B cell (primary cell): Measurements from ENCODE around the gene KRTAP2-4. TPM values are rescaled to one million over a fixed set of nuclear protein-coding genes. Genes with fewer than 3 reads are reported as not detected.
"Not testable (repeated sequence)": the region's sequence is repeated elsewhere in the genome, so short reads cannot be mapped to it uniquely, and the experiment has no call there.

Experiments
- ATAC-seq: fragments of 200-7000 bp; cut with Tn5 transposase; one replicate; pipeline ENCODE4 v1.10.0; 2021; ENCODE audit warnings: low read depth, mild to moderate bottlenecking, moderate number of reproducible peaks, moderate library complexity
- CTCF ChIA-PET: fragments of 350-600 bp; sonication (Branson Sonifier 250); formaldehyde crosslinking; loops from one replicate; lab custom pipeline; 2021; ENCODE audit warnings: antibody characterized with exemption, inconsistent platforms; lab: Charles Lee
- POLR2A ChIA-PET: fragments of 350-600 bp; sonication (Branson Sonifier 250); formaldehyde crosslinking; loops from one replicate; lab custom pipeline; 2021; ENCODE audit warnings: antibody characterized with exemption; lab: Charles Lee
- DNase-seq: peaks from one replicate; pipeline ENCODE4 v3.0.0; 2013
- H2AFZ ChIP-seq: 2 replicates; pipeline ENCODE4 v1.6.1; 2012; ENCODE audit warnings: mild to moderate bottlenecking, low read depth, low read length; ENCODE audit not compliant: insufficient read depth, poor library complexity, severe bottlenecking
- H3K27ac ChIP-seq, 2 donors: 1 replicate in 1 of 2; 2 replicates in 1 of 2; pipeline ENCODE4 v1.5.1; 2012 to 2013; ENCODE audit warnings: low read length in 2 of 2, mild to moderate bottlenecking in 2 of 2, moderate library complexity in 1 of 2
- H3K27me3 ChIP-seq, 4 experiments: fragments of 200-600 bp in 1 of 4; sonication (generic) in 1 of 4; replicated peaks in 1 of 4; 1 replicate in 2 of 4; 2 replicates in 2 of 4; pipeline versions ENCODE4 v1.6.1 to v1.7.0; 2013 to 2016; ENCODE audit warnings: low read length in 3 of 4, mild to moderate bottlenecking in 2 of 4, mixed read lengths in 1 of 4, moderate library complexity in 1 of 4; ENCODE audit not compliant: insufficient read depth in 4 of 4, control insufficient read depth in 3 of 4; ENCODE audit errors: control extremely low read depth in 1 of 4
- H3K36me3 ChIP-seq, 2 experiments: replicated peaks in 1 of 2; 1 replicate in 1 of 2; 2 replicates in 1 of 2; pipeline versions ENCODE4 v1.6.1 to v1.7.1; 2013; ENCODE audit warnings: low read length in 1 of 2; ENCODE audit not compliant: insufficient read depth in 2 of 2, control insufficient read depth in 1 of 2; ENCODE audit errors: control extremely low read depth in 1 of 2, extremely low read depth in 1 of 2
- H3K4me1 ChIP-seq, 2 donors: fragments of 200-600 bp in 1 of 2; sonication (generic) in 1 of 2; 1 replicate in 1 of 2; 2 replicates in 1 of 2; pipeline versions ENCODE4 v1.5.1 to v1.6.1; 2013 to 2017; ENCODE audit warnings: low read length in 2 of 2; ENCODE audit not compliant: control insufficient read depth in 2 of 2, insufficient read depth in 2 of 2
- H3K4me2 ChIP-seq: replicated peaks from 2 replicates; pipeline ENCODE3; 2012; ENCODE audit warnings: mild to moderate bottlenecking, low read depth, low read length; ENCODE audit not compliant: poor library complexity, severe bottlenecking
- H3K4me3 ChIP-seq, 5 experiments: fragments of 200-600 bp in 1 of 5; sonication (generic) in 1 of 5; 1 replicate in 3 of 5; 2 replicates in 2 of 5; pipeline versions ENCODE4 v1.5.1 to v1.7.0; 2011 to 2016; ENCODE audit warnings: low read length in 4 of 5, mild to moderate bottlenecking in 4 of 5, low read depth in 2 of 5, control low read depth in 1 of 5, moderate library complexity in 1 of 5; ENCODE audit not compliant: insufficient read depth in 1 of 5; ENCODE audit errors: control extremely low read depth in 1 of 5, extremely low read depth in 1 of 5
- H3K79me2 ChIP-seq: fragments of 200-600 bp; sonication (generic); one replicate; pipeline ENCODE4 v1.6.0; 2016; ENCODE audit warnings: low read length; ENCODE audit not compliant: control insufficient read depth, insufficient read depth
- H3K9ac ChIP-seq: fragments of 200-600 bp; sonication (generic); 2 replicates; pipeline ENCODE4 v1.6.1; 2017; ENCODE audit warnings: mild to moderate bottlenecking, low read length, moderate library complexity
- H3K9me3 ChIP-seq, 3 donors: one replicate each; pipeline versions ENCODE4 v1.6.1 to v1.7.1; 2013; ENCODE audit warnings: low read length in 2 of 3; ENCODE audit not compliant: control insufficient read depth in 2 of 3, insufficient read depth in 1 of 3; ENCODE audit errors: control extremely low read depth in 1 of 3
- H4K20me1 ChIP-seq: 2 replicates; pipeline ENCODE4 v1.6.0; 2012; ENCODE audit warnings: mild to moderate bottlenecking, low read length; ENCODE audit not compliant: insufficient read depth, control insufficient read depth, poor library complexity, severe bottlenecking
- H3K27ac Mint-ChIP-seq: one replicate; pipeline ENCODE4 v1.8.0; 2021; ENCODE audit warnings: mixed read lengths
- H3K27me3 Mint-ChIP-seq: one replicate; pipeline ENCODE4 v1.8.0; 2021; ENCODE audit warnings: mixed read lengths
- H3K4me1 Mint-ChIP-seq: one replicate; pipeline ENCODE4 v1.8.0; 2021; ENCODE audit warnings: mixed read lengths
- H3K4me3 Mint-ChIP-seq: one replicate; pipeline ENCODE4 v1.8.0; 2021; ENCODE audit warnings: mixed read lengths
- H3K9me3 Mint-ChIP-seq: one replicate; pipeline ENCODE4 v1.8.0; 2022; ENCODE audit warnings: mixed read lengths; ENCODE audit not compliant: insufficient read depth
- EZH2 ChIP-seq: IDR thresholded peaks from 2 replicates; pipeline ENCODE4 v1.6.1; 2012; ENCODE audit warnings: borderline replicate concordance, low read depth, mild to moderate bottlenecking, moderate library complexity, low read length; ENCODE audit not compliant: insufficient read depth, poor library complexity, severe bottlenecking
- WGBS: methylation state at CpG from one replicate; pipeline ENCODE4 v1.1.5; 2013; ENCODE audit warnings: missing lambda C conversion rate; ENCODE audit not compliant: insufficient coverage; 5-methylcytosine and 5-hydroxymethylcytosine counted together
- intact Hi-C: fragments of 100-400 bp; cut with micrococcal nuclease; formaldehyde crosslinking; loops from one replicate; pipeline ENCODE4 v1.10.0; 2022
- polyA plus RNA-seq: library from polyadenylated mRNA; depleted of rRNA; stranded (reverse); fragments of >200 nt; gene quantifications from 2 replicates; pipeline ENCODE4 v1.2.3, GENCODE V29; 2012
- total RNA-seq, 2 donors: library from RNA; stranded (reverse); fragments of 120-200 nt in 1 of 2; gene quantifications; 1 replicate in 1 of 2; 2 replicates in 1 of 2; pipeline versions ENCODE4 v1.2.3 to v1.2.4, GENCODE V29; 2013 to 2022
- TF ChIP-seq, protein P1 (sequence below): fragments of 200-600 bp; IDR thresholded peaks from one replicate; pipeline ENCODE4 v1.8.0; 2022; ENCODE audit warnings: antibody characterized with exemption, mild to moderate bottlenecking

Gene KRTAP2-4
- total and polyA plus RNA-seq, 2 donors (not counting 1 experiment from before 2014, with no cell fraction given), result not detected

DNA sequence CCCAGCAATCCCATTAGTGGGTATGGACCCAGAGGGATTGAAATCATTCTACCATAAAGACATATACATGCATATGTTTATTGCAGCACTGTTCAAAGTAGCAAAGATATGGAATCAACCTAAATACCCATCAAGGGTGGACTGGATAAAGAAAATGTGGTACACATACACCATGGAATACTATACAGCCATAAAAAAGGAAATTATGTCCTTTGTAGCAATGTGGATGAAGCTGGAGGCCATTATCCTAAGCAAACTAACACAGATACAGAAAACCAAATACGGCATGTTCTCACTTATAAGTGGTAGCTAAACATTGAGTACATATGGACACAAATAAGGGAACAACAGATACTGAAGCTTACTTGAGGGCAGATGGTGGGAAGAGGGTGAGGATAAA lies 8.1 kb downstream of the KRTAP2-4 start:
- Histone ChIP-seq H3K79me2 (no peaks in the 10 kb centered on the region), H3K4me2 (no peak overlapping the region), H3K4me1 (no peaks in the 10 kb centered on the region), H3K36me3 (no peaks in the 10 kb centered on the region), H2AFZ (no peak overlapping the region), H3K27me3 (peaks cover 0 to 6% (median 0%) of the 10 kb centered on the region in 4 experiments), H4K20me1 (no peaks in the 10 kb centered on the region), H3K27ac (no peak overlapping the region), H3K9me3 (peaks cover 0 to 2% (median 1%) of the 10 kb centered on the region in 3 donors), H3K9ac (no peak overlapping the region), H3K4me3 (no peak overlapping the region)
- TF ChIP-seq, protein P1, sequence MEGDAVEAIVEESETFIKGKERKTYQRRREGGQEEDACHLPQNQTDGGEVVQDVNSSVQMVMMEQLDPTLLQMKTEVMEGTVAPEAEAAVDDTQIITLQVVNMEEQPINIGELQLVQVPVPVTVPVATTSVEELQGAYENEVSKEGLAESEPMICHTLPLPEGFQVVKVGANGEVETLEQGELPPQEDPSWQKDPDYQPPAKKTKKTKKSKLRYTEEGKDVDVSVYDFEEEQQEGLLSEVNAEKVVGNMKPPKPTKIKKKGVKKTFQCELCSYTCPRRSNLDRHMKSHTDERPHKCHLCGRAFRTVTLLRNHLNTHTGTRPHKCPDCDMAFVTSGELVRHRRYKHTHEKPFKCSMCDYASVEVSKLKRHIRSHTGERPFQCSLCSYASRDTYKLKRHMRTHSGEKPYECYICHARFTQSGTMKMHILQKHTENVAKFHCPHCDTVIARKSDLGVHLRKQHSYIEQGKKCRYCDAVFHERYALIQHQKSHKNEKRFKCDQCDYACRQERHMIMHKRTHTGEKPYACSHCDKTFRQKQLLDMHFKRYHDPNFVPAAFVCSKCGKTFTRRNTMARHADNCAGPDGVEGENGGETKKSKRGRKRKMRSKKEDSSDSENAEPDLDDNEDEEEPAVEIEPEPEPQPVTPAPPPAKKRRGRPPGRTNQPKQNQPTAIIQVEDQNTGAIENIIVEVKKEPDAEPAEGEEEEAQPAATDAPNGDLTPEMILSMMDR, result no peak
- TF ChIP-seq EZH2, result no peak
- ChIA-PET CTCF (no interaction called here), POLR2A (no interaction called here)
- no peak overlapping the region for H3K4me3 Mint-ChIP-seq
- H3K27ac Mint-ChIP-seq, result no peak overlapping the region
- no peaks in the 10 kb centered on the region for H3K4me1 Mint-ChIP-seq
- DNase-seq, result no peak
- H3K27me3 Mint-ChIP-seq, result peaks cover 64% of the 10 kb centered on the region
- no peak for ATAC-seq
- H3K9me3 Mint-ChIP-seq, result no peaks in the 10 kb centered on the region
- WGBS, result no CpG with 5 or more reads among the region's 1 CpG
- intact Hi-C loops, result no loop called here

- POLR2A ChIA-PET, H3K27me3 ChIP-seq, H3K27ac ChIP-seq, H3K4me3 ChIP-seq, H3K4me2 ChIP-seq, H3K9me3 Mint-ChIP-seq, H2AFZ ChIP-seq, H4K20me1 ChIP-seq, H3K36me3 ChIP-seq, H3K4me1 Mint-ChIP-seq, H3K4me3 Mint-ChIP-seq, H3K27ac Mint-ChIP-seq, intact Hi-C loops, ATAC-seq, DNase-seq, CTCF ChIA-PET, H3K4me1 ChIP-seq, H3K79me2 ChIP-seq, H3K9me3 ChIP-seq, H3K9ac ChIP-seq: not testable (repeated sequence)
- peaks cover 53% of the 10 kb centered on the region for H3K27me3 Mint-ChIP-seq
- no CpG with 5 or more reads among the region's 6 CpGs for WGBS
These were observed 10.5 kb downstream of the KRTAP2-4 start, which contains the start of gene KRTAP2-2 for GRCh38 chr17:41055130-41055529. Gene KRTAP2-2, minus strand, starts transcription at chr17:41055230. Its CDS starts 19 bp downstream, at chr17:41055211.

- ATAC-seq, H3K4me1 ChIP-seq, H3K9ac ChIP-seq, H3K4me3 ChIP-seq, H3K27me3 ChIP-seq, DNase-seq, H3K27ac Mint-ChIP-seq, H3K4me1 Mint-ChIP-seq, POLR2A ChIA-PET, H2AFZ ChIP-seq, H3K4me3 Mint-ChIP-seq, H3K36me3 ChIP-seq, H4K20me1 ChIP-seq, CTCF ChIA-PET, H3K4me2 ChIP-seq, H3K79me2 ChIP-seq, H3K27ac ChIP-seq, intact Hi-C loops, H3K9me3 Mint-ChIP-seq, H3K9me3 ChIP-seq: not testable (repeated sequence)
- H3K27me3 Mint-ChIP-seq, result peaks cover 50% of the 10 kb centered on the region
- WGBS, result 94% methylated on average over 3 of the region's 9 CpGs
These were observed 11.1 kb downstream of the KRTAP2-4 start for GRCh38 chr17:41054556-41054955.
